Esophagus muscularis mucosa (tissue), 4 donors: ENCODE measurements around the gene CRYGC. TPM values are rescaled to one million over a fixed set of nuclear protein-coding genes. Genes with fewer than 3 reads are reported as not detected.
"Not testable (repeated sequence)": the region's sequence is repeated elsewhere in the genome, so short reads cannot be mapped to it uniquely, and the experiment has no call there.

ENCODE experiments used
- DNase-seq: peaks from one replicate; pipeline ENCODE4 v3.0.0-alpha.2; 2017; ENCODE audit errors: extremely low spot score
- H3K27ac ChIP-seq, 4 donors: fragments of 200-600 bp; sonication (generic); replicated peaks in 1 of 4; 1 replicate in 3 of 4; 2 replicates in 1 of 4; pipeline ENCODE4 v1.5.1; 2016 to 2019; ENCODE audit warnings: mild to moderate bottlenecking in 1 of 4
- H3K27me3 ChIP-seq, 4 donors: fragments of 200-600 bp; sonication (generic); one replicate each; pipeline versions ENCODE4 v1.5.1 to v1.6.0; 2016 to 2019
- H3K36me3 ChIP-seq, 4 donors: fragments of 200-600 bp; sonication (generic); one replicate each; pipeline ENCODE4 v1.5.1; 2016 to 2019
- H3K4me1 ChIP-seq, 4 donors: fragments of 200-600 bp; sonication (generic); one replicate each; pipeline ENCODE4 v1.5.1; 2016 to 2019
- H3K4me3 ChIP-seq, 4 donors: fragments of 200-600 bp; sonication (generic); 1 replicate in 2 of 4; 2 replicates in 2 of 4; pipeline ENCODE4 v1.5.1; 2016 to 2019; ENCODE audit warnings: mild to moderate bottlenecking in 4 of 4, moderate library complexity in 1 of 4
- H3K9me3 ChIP-seq, 4 donors: fragments of 200-600 bp; sonication (generic); 1 replicate in 3 of 4; 2 replicates in 1 of 4; pipeline ENCODE4 v1.5.1; 2016 to 2019
- EP300 ChIP-seq: sonication (generic); formaldehyde crosslinking; IDR thresholded peaks from one replicate; pipeline ENCODE4 v1.6.1; 2017; ENCODE audit warnings: antibody characterized with exemption
- POLR2A ChIP-seq: fragments of 450-650 bp; IDR thresholded peaks from one replicate; pipeline ENCODE4 v1.6.1; 2017; ENCODE audit warnings: antibody characterized with exemption, moderate library complexity, mild to moderate bottlenecking, low read depth
- POLR2AphosphoS5 ChIP-seq, 2 donors: sonication (generic); formaldehyde crosslinking; IDR thresholded peaks; one replicate each; pipeline ENCODE4 v1.6.1; 2017; ENCODE audit warnings: antibody characterized with exemption in 2 of 2
- WGBS: methylation state at CpG from one replicate; pipeline ENCODE4 v1.1.5; 2018; 5-methylcytosine and 5-hydroxymethylcytosine counted together
- intact Hi-C: fragments of 100-400 bp; cut with DNase I; formaldehyde crosslinking; loops from one replicate; pipeline ENCODE4 v1.15.1; 2023
- total RNA-seq, 4 donors: library from RNA; depleted of rRNA; stranded (reverse); fragments of >200 nt; gene quantifications; one replicate each; pipeline versions ENCODE4 v1.1.0 to v1.2.1, GENCODE V29; 2016
- TF ChIP-seq, protein P1 (sequence below), 3 experiments: fragments of 200-600 bp in 2 of 3; fragments of 450-650 bp in 1 of 3; sonication (generic) in 2 of 3; IDR thresholded peaks; one replicate each; pipeline ENCODE4 v1.5.1; 2017 to 2019; ENCODE audit warnings: antibody characterized with exemption in 3 of 3, mild to moderate bottlenecking in 2 of 3, moderate library complexity in 1 of 3

CRYGC gene
- total RNA-seq, 4 donors from 2014 or later = not detected

DNA sequence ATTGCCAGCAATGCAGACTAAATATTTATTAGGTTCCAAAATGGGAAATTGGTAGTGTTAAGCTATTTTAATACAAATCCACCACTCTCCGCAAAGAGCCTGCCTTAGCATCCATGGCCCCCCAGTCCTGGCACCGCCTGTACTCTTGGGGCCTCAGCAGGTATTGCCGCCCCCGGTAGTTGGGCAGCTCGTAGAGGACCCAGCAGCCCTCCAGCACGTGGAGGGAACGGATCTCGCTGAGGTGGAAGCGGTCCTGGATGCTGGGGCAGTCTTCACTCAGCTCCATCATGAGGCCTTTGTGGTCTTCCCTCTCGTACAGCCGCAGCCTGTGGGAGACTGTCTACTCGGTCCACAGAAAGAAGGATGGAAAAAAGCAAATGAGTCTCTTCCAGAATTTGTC is 1.5 kb downstream of the CRYGC start:
- no peaks in the 10 kb centered on the region for H3K9me3 ChIP-seq
- no peak for DNase-seq
- no peak overlapping the region for H3K4me3 ChIP-seq
- H3K36me3 ChIP-seq = no peaks in the 10 kb centered on the region
- peaks cover 5 to 8% (median 7%) of the 10 kb centered on the region in 4 donors for H3K4me1 ChIP-seq
- no peak overlapping the region for H3K27ac ChIP-seq
- intact Hi-C loops = no loop called here
- no peak for TF ChIP-seq POLR2A
- no peak for TF ChIP-seq EP300
- TF ChIP-seq, protein P1, sequence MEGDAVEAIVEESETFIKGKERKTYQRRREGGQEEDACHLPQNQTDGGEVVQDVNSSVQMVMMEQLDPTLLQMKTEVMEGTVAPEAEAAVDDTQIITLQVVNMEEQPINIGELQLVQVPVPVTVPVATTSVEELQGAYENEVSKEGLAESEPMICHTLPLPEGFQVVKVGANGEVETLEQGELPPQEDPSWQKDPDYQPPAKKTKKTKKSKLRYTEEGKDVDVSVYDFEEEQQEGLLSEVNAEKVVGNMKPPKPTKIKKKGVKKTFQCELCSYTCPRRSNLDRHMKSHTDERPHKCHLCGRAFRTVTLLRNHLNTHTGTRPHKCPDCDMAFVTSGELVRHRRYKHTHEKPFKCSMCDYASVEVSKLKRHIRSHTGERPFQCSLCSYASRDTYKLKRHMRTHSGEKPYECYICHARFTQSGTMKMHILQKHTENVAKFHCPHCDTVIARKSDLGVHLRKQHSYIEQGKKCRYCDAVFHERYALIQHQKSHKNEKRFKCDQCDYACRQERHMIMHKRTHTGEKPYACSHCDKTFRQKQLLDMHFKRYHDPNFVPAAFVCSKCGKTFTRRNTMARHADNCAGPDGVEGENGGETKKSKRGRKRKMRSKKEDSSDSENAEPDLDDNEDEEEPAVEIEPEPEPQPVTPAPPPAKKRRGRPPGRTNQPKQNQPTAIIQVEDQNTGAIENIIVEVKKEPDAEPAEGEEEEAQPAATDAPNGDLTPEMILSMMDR (IDR thresholded peaks at IDR 0.05) = no peak
- TF ChIP-seq POLR2AphosphoS5 (IDR thresholded peaks at IDR 0.05) = no peak
- 97% methylated on average over 12 of the region's 12 CpGs for WGBS
- peaks cover 0 to 25% (median 2%) of the 10 kb centered on the region in 4 donors for H3K27me3 ChIP-seq

DNA sequence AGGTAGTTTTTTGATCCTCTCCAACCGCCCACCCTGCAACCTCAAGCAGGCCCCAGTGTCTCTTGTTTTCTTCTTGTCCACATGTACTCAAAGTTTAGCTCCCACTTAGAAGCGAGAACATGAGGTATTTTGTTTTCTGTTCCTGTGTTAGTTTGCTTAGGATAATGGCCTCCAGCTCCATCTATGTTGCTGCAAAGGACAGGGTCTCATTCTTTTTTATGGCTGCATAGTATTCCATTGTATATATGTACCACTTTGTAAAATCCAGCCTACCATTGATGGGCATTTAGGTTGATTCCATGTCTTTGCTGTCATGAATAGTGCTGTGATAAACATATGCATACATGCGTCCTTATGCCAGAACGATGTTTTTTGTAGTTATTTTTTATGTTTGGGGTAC is 2.5 kb downstream of the CRYGC start:
- DNase-seq = no peak
- H3K4me3 ChIP-seq = no peak overlapping the region
- H3K9me3 ChIP-seq = no peaks in the 10 kb centered on the region
- intact Hi-C loops = no loop called here
- 95% methylated on average over 4 of the region's 4 CpGs for WGBS
- no peak for TF ChIP-seq EP300
- no peak for TF ChIP-seq POLR2A
- TF ChIP-seq, protein P1 (IDR thresholded peaks at IDR 0.05) = no peak
- no peak for TF ChIP-seq POLR2AphosphoS5 (IDR thresholded peaks at IDR 0.05)
- H3K27ac ChIP-seq = no peak overlapping the region
- H3K36me3 ChIP-seq = no peaks in the 10 kb centered on the region
- peaks cover 0 to 25% (median 2%) of the 10 kb centered on the region in 4 donors for H3K27me3 ChIP-seq
- H3K4me1 ChIP-seq = peaks cover 5 to 8% (median 7%) of the 10 kb centered on the region in 4 donors

- 90% methylated on average over 4 of the region's 4 CpGs for WGBS
- Histone ChIP-seq H3K27ac (no peak overlapping the region), H3K4me1 (peaks cover 5 to 8% (median 7%) of the 10 kb centered on the region in 4 donors), H3K9me3 (no peaks in the 10 kb centered on the region), H3K27me3 (peaks cover 0 to 25% (median 2%) of the 10 kb centered on the region in 4 donors), H3K36me3 (no peaks in the 10 kb centered on the region), H3K4me3 (no peak overlapping the region)
- TF ChIP-seq EP300 (no peak), POLR2AphosphoS5 (IDR thresholded peaks at IDR 0.05) (no peak), POLR2A (no peak)
- TF ChIP-seq, protein P1 (IDR thresholded peaks at IDR 0.05) = no peak
- DNase-seq = no peak
- intact Hi-C loops = no loop called here
Measured at GRCh38 chr2:208125251-208125650, 4.4 kb downstream of the CRYGC start.

- H3K4me1 ChIP-seq, intact Hi-C loops, H3K9me3 ChIP-seq, H3K27ac ChIP-seq, DNase-seq, H3K36me3 ChIP-seq: not testable (repeated sequence)
- Histone ChIP-seq H3K4me3 (peak within 1 kb of the TSS; percentile 11 to 38 (median 30)), H3K27me3 (peaks cover 0 to 25% (median 2%) of the 10 kb centered on the region in 4 donors)
- WGBS = 22% methylated on average over 35 of the region's 46 CpGs
Measured at GRCh38 chr2:208124013-208124715, 5.5 kb downstream of the CRYGC start, which contains the start of gene CRYGD. Gene CRYGD, minus strand, starts transcription at chr2:208124524. Its CDS starts 51 bp downstream, at chr2:208124473.

DNA sequence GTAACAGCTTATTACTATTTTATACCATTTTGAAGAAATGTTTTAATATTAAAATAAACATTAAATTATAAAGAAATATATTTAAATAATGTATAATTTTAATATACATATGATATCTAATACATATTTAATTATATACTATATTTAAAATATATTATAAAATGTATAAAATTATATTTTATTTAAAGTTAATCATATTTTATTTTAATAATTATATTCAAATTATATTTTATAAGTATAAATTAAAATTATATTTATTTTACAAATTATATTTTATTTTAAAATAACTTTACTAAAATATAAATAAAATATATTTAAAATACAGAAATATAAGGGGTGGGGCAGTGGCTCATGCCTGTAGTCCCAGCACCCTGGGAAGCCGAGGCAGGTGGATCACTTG is 7.4 kb downstream of the CRYGC start:
- no peaks in the 10 kb centered on the region for H3K9me3 ChIP-seq
- H3K4me1 ChIP-seq = peaks cover 5 to 8% (median 7%) of the 10 kb centered on the region in 4 donors
- no peak for TF ChIP-seq EP300
- TF ChIP-seq, protein P1 (IDR thresholded peaks at IDR 0.05) = no peak
- WGBS = 100% methylated on average over 1 of the region's 1 CpG
- intact Hi-C loops = no loop called here
- H3K36me3 ChIP-seq = no peaks in the 10 kb centered on the region
- no peak overlapping the region for H3K27ac ChIP-seq
- H3K27me3 ChIP-seq = peaks cover 0 to 25% (median 2%) of the 10 kb centered on the region in 4 donors
- DNase-seq = no peak
- no peak overlapping the region for H3K4me3 ChIP-seq
